Mammary epithelial cell (primary cell): ENCODE measurements around the gene WDR88.

Experiments used
- CTCF ChIP-seq, 2 donors: IDR thresholded peaks in 1 of 2; conservative IDR thresholded peaks in 1 of 2; 2 replicates each; pipeline ENCODE4 v1.5.1; 2011 to 2012; ENCODE audit warnings: inconsistent platforms in 2 of 2, low read length in 2 of 2, mild to moderate bottlenecking in 2 of 2, control low read depth in 1 of 2, low read depth in 1 of 2; ENCODE audit not compliant: insufficient read depth in 1 of 2; ENCODE audit errors: extremely low read depth in 1 of 2
- EZH2 ChIP-seq: IDR thresholded peaks from 2 replicates; pipeline ENCODE4 v1.6.1; 2012; ENCODE audit warnings: low read length, inconsistent platforms, borderline replicate concordance

GRCh38 chr19:33208904-33209849, 77.3 kb downstream of the WDR88 start:
- TF ChIP-seq CTCF (conservative IDR thresholded peaks at IDR 0.05 in 1 of 2, IDR thresholded peaks at IDR 0.05 in 1 of 2; ENCODE audit: extremely low read depth in 1 of 2, insufficient read depth in 1 of 2, low read depth in 1 of 2, low read length in 2 of 2) (no peak), EZH2 (no peak)
